Choroid plexus epithelial cell (primary cell): ENCODE results near the gene UBE3B.

ENCODE experiments used
- DNase-seq: peaks from one replicate; pipeline ENCODE4 v3.0.0-alpha.2; 2010; ENCODE audit warnings: low read depth
- H3K4me3 ChIP-seq: 2 replicates; pipeline ENCODE4 v1.5.1; 2011; ENCODE audit warnings: low read depth, mild to moderate bottlenecking, control low read depth, low read length, moderate library complexity
- CTCF ChIP-seq: conservative IDR thresholded peaks from 2 replicates; pipeline ENCODE4 v1.5.1; 2011; ENCODE audit warnings: low read depth, mild to moderate bottlenecking, control low read depth, inconsistent platforms, low read length, moderate library complexity

The UBE3B gene

GRCh38 chr12:109581856-109582255, 104.4 kb downstream of the UBE3B start:
- no peak for TF ChIP-seq CTCF

DNA sequence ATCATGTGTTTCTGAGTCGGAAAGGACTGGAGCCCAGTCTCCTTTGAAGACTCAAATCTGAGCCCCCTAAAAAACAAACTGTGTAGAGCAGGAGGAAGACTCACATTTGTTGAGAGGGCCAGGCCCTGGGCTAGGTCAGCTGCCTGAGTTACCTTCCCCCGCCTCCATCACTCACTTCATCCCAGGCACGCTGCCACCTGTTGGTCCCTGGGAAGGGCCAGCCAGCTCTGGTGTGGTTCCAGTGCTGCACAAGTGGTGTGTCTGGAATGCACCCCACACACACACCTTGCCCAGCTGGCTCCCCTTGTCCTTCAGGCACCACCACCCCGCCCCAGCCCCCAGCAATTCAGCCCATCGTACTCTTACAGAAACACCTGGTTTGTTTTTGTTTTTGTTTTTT, 105.2 kb downstream of the UBE3B start:
- DNase-seq = no peak
- H3K4me3 ChIP-seq = no peak overlapping the region
- no peak for TF ChIP-seq CTCF

More at GRCh38 chr12:109581856-109582255, 104.4 kb downstream of the UBE3B start:
- no peak overlapping the region for H3K4me3 ChIP-seq
- DNase-seq = peak; percentile 72

DNA sequence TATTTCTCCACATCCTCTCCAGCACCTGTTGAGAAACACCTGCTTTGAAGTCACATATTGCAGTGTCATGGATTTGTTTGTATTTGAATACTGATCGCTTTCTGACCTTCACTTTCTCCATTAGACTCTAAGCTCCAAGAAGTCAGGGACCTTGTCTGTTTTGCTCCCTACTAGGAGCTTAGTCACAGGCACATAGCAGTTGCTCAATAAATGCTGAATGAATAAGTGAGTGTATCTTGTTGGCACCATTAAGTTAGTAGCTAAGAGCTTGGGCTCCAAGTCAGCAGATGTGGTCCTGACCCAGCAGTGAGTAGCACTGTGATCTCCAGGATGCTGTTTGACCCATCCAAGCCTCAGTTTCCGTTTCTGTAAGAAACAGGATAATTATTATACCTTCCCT, 106.3 kb downstream of the UBE3B start:
- no peak overlapping the region for H3K4me3 ChIP-seq
- no peak for TF ChIP-seq CTCF
- DNase-seq = no peak
